A673 (cell line): ENCODE results near the gene DSG1.

ENCODE experiments used
- EZH2 ChIP-seq: fragments of 200-600 bp; sonication (generic); IDR thresholded peaks from 2 replicates; pipeline ENCODE4 v1.6.1; 2017; ENCODE audit warnings: borderline replicate concordance, low read depth, mild to moderate bottlenecking, mixed read lengths, antibody characterized with exemption, low read length; ENCODE audit not compliant: poor library complexity, severe bottlenecking
- TF ChIP-seq, protein P1 (sequence below): fragments of 300-800, 200-600 bp; sonication (generic); conservative IDR thresholded peaks from 2 replicates; pipeline ENCODE4 v1.5.1; 2017; ENCODE audit warnings: low read depth, mild to moderate bottlenecking, antibody characterized with exemption, low read length, moderate library complexity, mixed read lengths

GRCh38 chr18:31297248-31297647, 20.7 kb upstream of the DSG1 start:
- TF ChIP-seq, protein P1, sequence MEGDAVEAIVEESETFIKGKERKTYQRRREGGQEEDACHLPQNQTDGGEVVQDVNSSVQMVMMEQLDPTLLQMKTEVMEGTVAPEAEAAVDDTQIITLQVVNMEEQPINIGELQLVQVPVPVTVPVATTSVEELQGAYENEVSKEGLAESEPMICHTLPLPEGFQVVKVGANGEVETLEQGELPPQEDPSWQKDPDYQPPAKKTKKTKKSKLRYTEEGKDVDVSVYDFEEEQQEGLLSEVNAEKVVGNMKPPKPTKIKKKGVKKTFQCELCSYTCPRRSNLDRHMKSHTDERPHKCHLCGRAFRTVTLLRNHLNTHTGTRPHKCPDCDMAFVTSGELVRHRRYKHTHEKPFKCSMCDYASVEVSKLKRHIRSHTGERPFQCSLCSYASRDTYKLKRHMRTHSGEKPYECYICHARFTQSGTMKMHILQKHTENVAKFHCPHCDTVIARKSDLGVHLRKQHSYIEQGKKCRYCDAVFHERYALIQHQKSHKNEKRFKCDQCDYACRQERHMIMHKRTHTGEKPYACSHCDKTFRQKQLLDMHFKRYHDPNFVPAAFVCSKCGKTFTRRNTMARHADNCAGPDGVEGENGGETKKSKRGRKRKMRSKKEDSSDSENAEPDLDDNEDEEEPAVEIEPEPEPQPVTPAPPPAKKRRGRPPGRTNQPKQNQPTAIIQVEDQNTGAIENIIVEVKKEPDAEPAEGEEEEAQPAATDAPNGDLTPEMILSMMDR: no peak
- no peak for TF ChIP-seq EZH2
